Mammary epithelial cell (primary cell): ENCODE data around the gene SYNCRIP.

Source experiments
- CTCF ChIP-seq, 2 donors: IDR thresholded peaks in 1 of 2; conservative IDR thresholded peaks in 1 of 2; 2 replicates each; pipeline ENCODE4 v1.5.1; 2011 to 2012; ENCODE audit warnings: inconsistent platforms in 2 of 2, low read length in 2 of 2, mild to moderate bottlenecking in 2 of 2, control low read depth in 1 of 2, low read depth in 1 of 2; ENCODE audit not compliant: insufficient read depth in 1 of 2; ENCODE audit errors: extremely low read depth in 1 of 2
- EZH2 ChIP-seq: IDR thresholded peaks from 2 replicates; pipeline ENCODE4 v1.6.1; 2012; ENCODE audit warnings: low read length, inconsistent platforms, borderline replicate concordance

DNA sequence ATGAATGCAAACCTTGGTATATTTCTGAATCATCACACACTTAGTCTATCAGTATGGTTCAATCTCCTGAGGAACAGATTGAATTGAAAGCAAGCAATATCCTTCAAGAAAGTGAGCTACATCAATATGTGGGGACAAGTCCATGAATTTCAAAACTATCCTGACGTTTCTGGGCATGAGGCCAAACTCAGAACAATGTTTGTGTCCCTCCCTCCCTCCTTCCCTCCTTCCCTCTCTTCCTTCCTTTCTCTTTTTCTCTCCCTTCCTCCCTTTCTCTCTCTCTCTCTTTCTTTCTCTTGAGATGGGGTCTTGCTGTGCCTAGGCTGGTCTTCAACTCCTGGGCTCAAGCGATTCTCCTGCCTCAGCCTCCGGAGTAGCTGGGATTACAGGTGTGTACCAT, 27.9 kb upstream of the SYNCRIP start:
- TF ChIP-seq CTCF (conservative IDR thresholded peaks at IDR 0.05 in 1 of 2, IDR thresholded peaks at IDR 0.05 in 1 of 2; ENCODE audit: extremely low read depth in 1 of 2, insufficient read depth in 1 of 2, low read depth in 1 of 2, low read length in 2 of 2), result no peak
- TF ChIP-seq EZH2, result no peak
